ENCODE data around the gene OTOS.

Gene OTOS

GRCh38 chr2:240121675-240122074 is 18.8 kb downstream of the OTOS start:
- Mint-ChIP-seq H3K36me3 (ENCODE audit: low read depth) (peaks cover 9% of the 10 kb centered on the region), H3K9me3 (no peaks in the 10 kb centered on the region), H3K4me1 (no peaks in the 10 kb centered on the region), H3K27ac (peak overlapping the region; percentile 25), H3K4me3 (no peak overlapping the region), H3K27me3 (ENCODE audit: low read depth, poor library complexity) (peaks cover 18% of the 10 kb centered on the region)
- no peak for DNase-seq
- TF ChIP-seq CTCF (IDR thresholded peaks at IDR 0.05): no peak

GRCh38 chr2:240121190-240121589 is 19.3 kb downstream of the OTOS start:
- peaks cover 22% of the 10 kb centered on the region for H3K27me3 Mint-ChIP-seq (ENCODE audit: low read depth, poor library complexity)
- no peak overlapping the region for H3K4me3 Mint-ChIP-seq
- no peak overlapping the region for H3K27ac Mint-ChIP-seq
- no peaks in the 10 kb centered on the region for H3K9me3 Mint-ChIP-seq
- H3K4me1 Mint-ChIP-seq: no peaks in the 10 kb centered on the region
- peaks cover 4% of the 10 kb centered on the region for H3K36me3 Mint-ChIP-seq (ENCODE audit: low read depth)
- no peak for DNase-seq
- no peak for TF ChIP-seq CTCF (IDR thresholded peaks at IDR 0.05)

- DNase-seq: no peak
- Mint-ChIP-seq H3K4me3 (no peak overlapping the region), H3K9me3 (no peaks in the 10 kb centered on the region), H3K36me3 (ENCODE audit: low read depth) (no peaks in the 10 kb centered on the region), H3K27ac (no peak overlapping the region), H3K4me1 (no peaks in the 10 kb centered on the region), H3K27me3 (ENCODE audit: low read depth, poor library complexity) (peaks cover 71% of the 10 kb centered on the region)
- TF ChIP-seq CTCF (IDR thresholded peaks at IDR 0.05): no peak
Observed at GRCh38 chr2:240114233-240114632, 26.2 kb downstream of the OTOS start.

- peaks cover 72% of the 10 kb centered on the region for H3K27me3 Mint-ChIP-seq (ENCODE audit: low read depth, poor library complexity)
- H3K4me3 Mint-ChIP-seq: no peak overlapping the region
- H3K4me1 Mint-ChIP-seq: no peaks in the 10 kb centered on the region
- H3K27ac Mint-ChIP-seq: no peak overlapping the region
- H3K9me3 Mint-ChIP-seq: no peaks in the 10 kb centered on the region
- no peak for TF ChIP-seq CTCF (IDR thresholded peaks at IDR 0.05)
- no peak for DNase-seq
- H3K36me3 Mint-ChIP-seq (ENCODE audit: low read depth): no peaks in the 10 kb centered on the region
Observed at GRCh38 chr2:240112914-240113690, 27.4 kb downstream of the OTOS start.

- no peaks in the 10 kb centered on the region for H3K36me3 Mint-ChIP-seq (ENCODE audit: low read depth)
- DNase-seq: no peak
- no peaks in the 10 kb centered on the region for H3K4me1 Mint-ChIP-seq
- peaks cover 67% of the 10 kb centered on the region for H3K27me3 Mint-ChIP-seq (ENCODE audit: low read depth, poor library complexity)
- no peak overlapping the region for H3K4me3 Mint-ChIP-seq
- no peak overlapping the region for H3K27ac Mint-ChIP-seq
- TF ChIP-seq CTCF (IDR thresholded peaks at IDR 0.05): no peak
- H3K9me3 Mint-ChIP-seq: no peaks in the 10 kb centered on the region
Observed at GRCh38 chr2:240111253-240111652, 29.2 kb downstream of the OTOS start.

GRCh38 chr2:240109386-240109785 is 31.1 kb downstream of the OTOS start:
- no peak for DNase-seq
- Mint-ChIP-seq H3K9me3 (no peaks in the 10 kb centered on the region), H3K27ac (no peak overlapping the region), H3K4me1 (no peaks in the 10 kb centered on the region), H3K27me3 (ENCODE audit: low read depth, poor library complexity) (peaks cover 54% of the 10 kb centered on the region), H3K36me3 (ENCODE audit: low read depth) (no peaks in the 10 kb centered on the region), H3K4me3 (no peak overlapping the region)
- no peak for TF ChIP-seq CTCF (IDR thresholded peaks at IDR 0.05)
